ENCODE results near the gene SLC48A1. TPM values are rescaled to one million over a fixed set of nuclear protein-coding genes. Genes with fewer than 3 reads are reported as not detected.

The SLC48A1 gene
- total and polyA plus RNA-seq, 7 donors = 12.7 to 28.7 (median 23.5) TPM

- ATAC-seq (no peak), DNase-seq (no peak)
- Histone ChIP-seq H3K4me1 (no peaks in the 10 kb centered on the region), H3K27me3 (ENCODE audit: insufficient read depth in 3 of 3, low read length in 2 of 3) (no peaks in the 10 kb centered on the region), H3K4me3 (no peak overlapping the region), H3K9me3 (no peaks in the 10 kb centered on the region), H3K36me3 (ENCODE audit: insufficient read depth in 1 of 2, low read depth in 1 of 2) (peaks cover 6 to 97% of the 10 kb centered on the region in 2 donors), H3K27ac (no peak overlapping the region)
- 72 to 75% (median 74%) methylated on average over 11 of the region's 11 CpGs for WGBS, 3 donors
- intact Hi-C loops (cut with DNase I) = no loop called here
- no peak for TF ChIP-seq CTCF (IDR thresholded peaks at IDR 0.05)
Observed at GRCh38 chr12:47785887-47786661, 13.0 kb downstream of the SLC48A1 start.

GRCh38 chr12:47786662-47787280, 13.7 kb downstream of the SLC48A1 start:
- H3K4me1 ChIP-seq = no peaks in the 10 kb centered on the region
- H3K9me3 ChIP-seq = no peaks in the 10 kb centered on the region
- H3K27me3 ChIP-seq (ENCODE audit: insufficient read depth in 3 of 3, low read length in 2 of 3) = no peaks in the 10 kb centered on the region
- no peak for DNase-seq
- H3K36me3 ChIP-seq (ENCODE audit: insufficient read depth in 1 of 2, low read depth in 1 of 2) = peaks cover 11 to 99% of the 10 kb centered on the region in 2 donors
- TF ChIP-seq CTCF (IDR thresholded peaks at IDR 0.05) = no peak
- ATAC-seq = no peak
- intact Hi-C loops (cut with DNase I) = no loop called here
- no peak overlapping the region for H3K4me3 ChIP-seq
- H3K27ac ChIP-seq = no peak overlapping the region
- 80 to 96% (median 89%) methylated on average over 10 of the region's 10 CpGs for WGBS, 3 donors

- H3K36me3 ChIP-seq (ENCODE audit: insufficient read depth in 1 of 2, low read depth in 1 of 2) = peaks cover 11 to 91% of the 10 kb centered on the region in 2 donors
- intact Hi-C loops (cut with DNase I) = no loop called here
- no peak for TF ChIP-seq CTCF (IDR thresholded peaks at IDR 0.05)
- whole genome bisulfite sequencing, 3 donors = 80 to 82% (median 81%) methylated on average over 14 of the region's 14 CpGs
- H3K4me1 ChIP-seq = peaks cover 2% of the 10 kb centered on the region
- DNase-seq (no peak), ATAC-seq (no peak)
- no peaks in the 10 kb centered on the region for H3K9me3 ChIP-seq
- H3K4me3 ChIP-seq = no peak overlapping the region
- no peak overlapping the region for H3K27ac ChIP-seq
- H3K27me3 ChIP-seq (ENCODE audit: insufficient read depth in 3 of 3, low read length in 2 of 3) = no peaks in the 10 kb centered on the region
Observed at GRCh38 chr12:47787596-47788319, 14.7 kb downstream of the SLC48A1 start.

- peaks cover 11 to 91% of the 10 kb centered on the region in 2 donors for H3K36me3 ChIP-seq (ENCODE audit: insufficient read depth in 1 of 2, low read depth in 1 of 2)
Observed at GRCh38 chr12:47789141-47789540, 16.1 kb downstream of the SLC48A1 start.

More at GRCh38 chr12:47789141-47789540, 16.1 kb downstream of the SLC48A1 start:
- ATAC-seq (no peak), DNase-seq (no peak)
- WGBS, 3 donors = 92 to 100% (median 96%) methylated on average over 5 of the region's 5 CpGs
- no peaks in the 10 kb centered on the region for H3K27me3 ChIP-seq (ENCODE audit: insufficient read depth in 3 of 3, low read length in 2 of 3)
- peaks cover 12% of the 10 kb centered on the region for H3K4me1 ChIP-seq
- no peaks in the 10 kb centered on the region for H3K9me3 ChIP-seq
- TF ChIP-seq CTCF (IDR thresholded peaks at IDR 0.05) = no peak
- intact Hi-C loops (cut with DNase I) = no loop called here
- H3K27ac ChIP-seq = no peak overlapping the region
- no peak overlapping the region for H3K4me3 ChIP-seq

Measured in psoas muscle (tissue), 8 donors.